Measurements from ENCODE around the gene NWD2. TPM values are rescaled to one million over a fixed set of nuclear protein-coding genes. Genes with fewer than 3 reads are reported as not detected.

NWD2 gene
- total RNA-seq, 2 donors from 2014 or later, result not detected

GRCh38 chr4:37268319-37268718 lies 23.8 kb downstream of the NWD2 start:
- WGBS, 2 experiments (ENCODE audit: insufficient coverage in 1 of 2, insufficient read length in 1 of 2), result 82 to 85% methylated on average over 2 to 3 of the region's 3 CpGs
- Histone ChIP-seq H3K36me3 (ENCODE audit: control insufficient read depth, insufficient read depth, low read length) (no peaks in the 10 kb centered on the region), H3K27me3 (ENCODE audit: control insufficient read depth, insufficient read depth, low read length, poor library complexity, severe bottlenecking) (no peaks in the 10 kb centered on the region), H3K9ac (ENCODE audit: extremely low read depth, low read length, poor library complexity, severe bottlenecking) (no peak overlapping the region), H3K9me3 (ENCODE audit: control insufficient read depth, low read length) (no peaks in the 10 kb centered on the region), H3K4me3 (ENCODE audit: low read length) (no peak overlapping the region), H3K27ac (ENCODE audit: low read depth, low read length) (no peak overlapping the region), H3K4me1 (ENCODE audit: control insufficient read depth, insufficient read depth, low read length) (no peaks in the 10 kb centered on the region)
- H3K27ac Mint-ChIP-seq, result no peak overlapping the region
- no peaks in the 10 kb centered on the region for H3K4me1 Mint-ChIP-seq
- no peaks in the 10 kb centered on the region for H3K36me3 Mint-ChIP-seq (ENCODE audit: low read depth)
- H3K9me3 Mint-ChIP-seq, result no peaks in the 10 kb centered on the region
- no peak for DNase-seq
- peaks cover 2% of the 10 kb centered on the region for H3K27me3 Mint-ChIP-seq (ENCODE audit: insufficient read depth)
- H3K4me3 Mint-ChIP-seq, result no peak overlapping the region
- no peak for TF ChIP-seq CTCF (conservative IDR thresholded peaks at IDR 0.05)

- Histone ChIP-seq H3K4me3 (ENCODE audit: low read length) (no peak overlapping the region), H3K9ac (ENCODE audit: extremely low read depth, low read length, poor library complexity, severe bottlenecking) (no peak overlapping the region), H3K36me3 (ENCODE audit: control insufficient read depth, insufficient read depth, low read length) (no peaks in the 10 kb centered on the region), H3K4me1 (ENCODE audit: control insufficient read depth, insufficient read depth, low read length) (no peaks in the 10 kb centered on the region), H3K9me3 (ENCODE audit: control insufficient read depth, low read length) (no peaks in the 10 kb centered on the region), H3K27me3 (ENCODE audit: control insufficient read depth, insufficient read depth, low read length, poor library complexity, severe bottlenecking) (no peaks in the 10 kb centered on the region), H3K27ac (ENCODE audit: low read depth, low read length) (no peak overlapping the region)
- WGBS, 2 experiments (ENCODE audit: insufficient coverage in 1 of 2, insufficient read length in 1 of 2), result 100% methylated on average over 1 of the region's 1 CpG; no CpG with 5 or more reads in 1 of the 2 experiments
- H3K27me3 Mint-ChIP-seq (ENCODE audit: insufficient read depth), result no peaks in the 10 kb centered on the region
- TF ChIP-seq CTCF (conservative IDR thresholded peaks at IDR 0.05), result no peak
- H3K9me3 Mint-ChIP-seq, result no peaks in the 10 kb centered on the region
- H3K4me1 Mint-ChIP-seq, result no peaks in the 10 kb centered on the region
- no peaks in the 10 kb centered on the region for H3K36me3 Mint-ChIP-seq (ENCODE audit: low read depth)
- no peak overlapping the region for H3K27ac Mint-ChIP-seq
- no peak for DNase-seq
- H3K4me3 Mint-ChIP-seq, result no peak overlapping the region
Observed at GRCh38 chr4:37279121-37279520, 34.6 kb downstream of the NWD2 start.

GRCh38 chr4:37279894-37280592 lies 35.5 kb downstream of the NWD2 start:
- TF ChIP-seq CTCF (conservative IDR thresholded peaks at IDR 0.05), result no peak
- no peak overlapping the region for H3K4me3 ChIP-seq (ENCODE audit: low read length)
- H3K27me3 ChIP-seq (ENCODE audit: control insufficient read depth, insufficient read depth, low read length, poor library complexity, severe bottlenecking), result no peaks in the 10 kb centered on the region
- Mint-ChIP-seq H3K9me3 (no peaks in the 10 kb centered on the region), H3K4me3 (no peak overlapping the region), H3K36me3 (ENCODE audit: low read depth) (no peaks in the 10 kb centered on the region), H3K27me3 (ENCODE audit: insufficient read depth) (no peaks in the 10 kb centered on the region), H3K4me1 (no peaks in the 10 kb centered on the region), H3K27ac (no peak overlapping the region)
- no peaks in the 10 kb centered on the region for H3K4me1 ChIP-seq (ENCODE audit: control insufficient read depth, insufficient read depth, low read length)
- 78 to 86% methylated on average over 4 to 6 of the region's 6 CpGs for WGBS, 2 experiments (ENCODE audit: insufficient coverage in 1 of 2, insufficient read length in 1 of 2)
- H3K9me3 ChIP-seq (ENCODE audit: control insufficient read depth, low read length), result no peaks in the 10 kb centered on the region
- H3K9ac ChIP-seq (ENCODE audit: extremely low read depth, low read length, poor library complexity, severe bottlenecking), result no peak overlapping the region
- no peaks in the 10 kb centered on the region for H3K36me3 ChIP-seq (ENCODE audit: control insufficient read depth, insufficient read depth, low read length)
- DNase-seq, result no peak
- no peak overlapping the region for H3K27ac ChIP-seq (ENCODE audit: low read depth, low read length)
